Measurements from ENCODE around the gene CST7. TPM values are rescaled to one million over a fixed set of nuclear protein-coding genes. Genes with fewer than 3 reads are reported as not detected.
A peak's percentile ranks its signal among the peaks of the same experiment; 100 is the strongest.

Gene CST7
- total and polyA plus RNA-seq, 2 of the 13 experiments (the other 11 are each of a cell fraction or from before 2014, with no cell fraction given), result not detected

- TF ChIP-seq PRDM4 (CRISPR knock-in tag; IDR thresholded peaks at IDR 0.05; ENCODE audit: borderline replicate concordance) (no peak), DNMT3B (CRISPR knock-in tag; conservative IDR thresholded peaks at IDR 0.05) (peak; percentile 93; the same call in 1 of the 2 replicates), SMAD3 (CRISPR knock-in tag; IDR thresholded peaks at IDR 0.05) (peak; percentile 91), ZNF792 (CRISPR knock-in tag; IDR thresholded peaks at IDR 0.05) (peak; percentile 98), ZIK1 (CRISPR knock-in tag; IDR thresholded peaks at IDR 0.05; ENCODE audit: borderline replicate concordance, low read depth) (peak; percentile 93; the same call in 1 of the 2 replicates), ZBTB7B (CRISPR knock-in tag; IDR thresholded peaks at IDR 0.05) (peak; percentile 81), CENPT (CRISPR knock-in tag; IDR thresholded peaks at IDR 0.05; ENCODE audit: low read depth) (peak; percentile 19; the same call in 1 of the 2 replicates), ZNF30 (CRISPR knock-in tag; IDR thresholded peaks at IDR 0.05) (peak; percentile 86; the same call in 1 of the 2 replicates), SIX4 (CRISPR knock-in tag; IDR thresholded peaks at IDR 0.05) (no peak), ZNF225 (CRISPR knock-in tag; IDR thresholded peaks at IDR 0.05) (no peak; the same call in 1 of the 2 replicates), AGO1 (IDR thresholded peaks at IDR 0.05; ENCODE audit: low read depth, low read length, poor library complexity, severe bottlenecking) (peak; percentile 60), ZNF879 (CRISPR knock-in tag; IDR thresholded peaks at IDR 0.05) (peak; percentile 81; the same call in 1 of the 2 replicates), TCF7 (IDR thresholded peaks at IDR 0.05; ENCODE audit: low read depth) (no peak), FOXK1 (CRISPR knock-in tag; IDR thresholded peaks at IDR 0.05; ENCODE audit: borderline replicate concordance, low read depth) (peak; percentile 93), ZNF83 (CRISPR knock-in tag; IDR thresholded peaks at IDR 0.05; ENCODE audit: borderline replicate concordance) (no peak; the same call in 1 of the 2 replicates), ZNF17 (CRISPR knock-in tag; IDR thresholded peaks at IDR 0.05) (no peak), PCBP1 (IDR thresholded peaks at IDR 0.05; ENCODE audit: borderline replicate concordance, low read depth, low read length) (no peak), CEBPB (IDR thresholded peaks at IDR 0.05; ENCODE audit: borderline replicate concordance, low read depth, low read length) (no peak), SRSF1 (optimal IDR thresholded peaks at IDR 0.05; ENCODE audit: low read depth, low read length) (no peak), TOPORS (CRISPR knock-in tag; IDR thresholded peaks at IDR 0.05) (peak; percentile 90; the same call in 1 of the 2 replicates), ZHX1 (CRISPR knock-in tag; IDR thresholded peaks at IDR 0.05; ENCODE audit: low read depth) (peak; percentile 81), SNAPC2 (CRISPR knock-in tag; IDR thresholded peaks at IDR 0.05) (peak; percentile 87), ZBTB8A (CRISPR knock-in tag; IDR thresholded peaks at IDR 0.05; ENCODE audit: borderline replicate concordance, low read depth) (peak; percentile 94; the same call in 1 of the 2 replicates), ZNF34 (CRISPR knock-in tag; IDR thresholded peaks at IDR 0.05; ENCODE audit: borderline replicate concordance) (no peak; the same call in none of the 2 replicates)
Observed at GRCh38 chr20:24992487-24993205, 43.6 kb downstream of the CST7 start, which contains the start of gene APMAP (continued).

Measured in HepG2 (cell line).